Spinal cord (tissue), 10 donors: ENCODE measurements around the gene MRPS12. TPM values are rescaled to one million over a fixed set of nuclear protein-coding genes. Genes with fewer than 3 reads are reported as not detected.

Source experiments
- DNase-seq, 6 donors: peaks; one replicate each; pipeline versions ENCODE4 v3.0.0 to v3.0.0-alpha.2; 2013 to 2015; ENCODE audit warnings: low spot score in 6 of 6, low read depth in 4 of 6
- H3K27ac ChIP-seq: one replicate; pipeline ENCODE4 v1.5.1; 2013; ENCODE audit warnings: low read depth, low read length, control low read depth
- H3K27me3 ChIP-seq: one replicate; pipeline ENCODE4 v1.6.1; 2013; ENCODE audit warnings: low read length; ENCODE audit not compliant: control insufficient read depth, insufficient read depth
- H3K36me3 ChIP-seq: one replicate; pipeline ENCODE4 v1.6.1; 2013; ENCODE audit warnings: low read length; ENCODE audit not compliant: control insufficient read depth, insufficient read depth
- H3K4me1 ChIP-seq: one replicate; pipeline ENCODE4 v1.6.1; 2013; ENCODE audit warnings: low read length; ENCODE audit not compliant: control insufficient read depth, insufficient read depth
- H3K4me3 ChIP-seq: one replicate; pipeline ENCODE4 v1.5.1; 2013; ENCODE audit warnings: low read depth, low read length, control low read depth
- H3K9me3 ChIP-seq: one replicate; pipeline ENCODE4 v1.6.1; 2013; ENCODE audit warnings: low read length; ENCODE audit not compliant: control insufficient read depth, insufficient read depth
- WGBS: methylation state at CpG from one replicate; pipeline ENCODE4 v1.1.5; 2013; ENCODE audit warnings: missing lambda C conversion rate; ENCODE audit not compliant: insufficient coverage; 5-methylcytosine and 5-hydroxymethylcytosine counted together
- polyA plus RNA-seq, 2 donors: library from polyadenylated mRNA; unstranded; fragments of 120-200 nt; gene quantifications; one replicate each; pipeline ENCODE4 v1.2.1, GENCODE V29; 2013; ENCODE audit not compliant: insufficient read length in 2 of 2
- total RNA-seq, 2 donors: library from RNA; depleted of rRNA in 1 of 2; stranded (reverse); fragments of 120-200 nt in 1 of 2; fragments of >200 nt in 1 of 2; gene quantifications; one replicate each; pipeline versions ENCODE4 v1.2.3 to v1.2.4, GENCODE V29; 2013 to 2014
- donor health status: healthy.

MRPS12 gene
- total and polyA plus RNA-seq, 4 donors, result 18.7 to 26.9 (median 23.9) TPM

DNA sequence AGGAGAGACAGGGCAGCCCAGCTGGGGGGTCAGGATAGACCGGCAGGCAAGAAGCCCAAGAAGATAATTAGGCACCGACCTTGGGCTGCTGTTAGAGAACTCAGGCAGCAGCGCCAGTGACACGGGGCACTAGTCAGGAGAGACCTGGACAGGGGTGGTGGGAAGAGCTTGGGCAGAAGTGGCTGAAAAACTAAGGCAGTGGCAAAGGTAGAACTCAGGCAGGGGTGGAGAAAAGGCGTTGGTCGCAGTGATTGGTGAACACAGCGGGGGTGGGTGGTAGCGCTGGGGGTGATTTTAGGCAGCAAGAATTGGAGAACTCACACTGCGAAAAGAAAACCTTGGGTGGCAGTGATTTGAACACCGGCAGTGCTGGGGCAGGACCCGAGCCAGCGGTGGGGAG, 23.1 kb upstream of the MRPS12 start:
- Histone ChIP-seq H3K4me3 (no peak overlapping the region), H3K27me3 (peaks cover 2% of the 10 kb centered on the region), H3K4me1 (peaks cover 11% of the 10 kb centered on the region), H3K27ac (no peak overlapping the region), H3K9me3 (no peaks in the 10 kb centered on the region), H3K36me3 (peaks cover 44% of the 10 kb centered on the region)
- WGBS, result 94% methylated on average over 12 of the region's 12 CpGs
- no peak for DNase-seq

DNA sequence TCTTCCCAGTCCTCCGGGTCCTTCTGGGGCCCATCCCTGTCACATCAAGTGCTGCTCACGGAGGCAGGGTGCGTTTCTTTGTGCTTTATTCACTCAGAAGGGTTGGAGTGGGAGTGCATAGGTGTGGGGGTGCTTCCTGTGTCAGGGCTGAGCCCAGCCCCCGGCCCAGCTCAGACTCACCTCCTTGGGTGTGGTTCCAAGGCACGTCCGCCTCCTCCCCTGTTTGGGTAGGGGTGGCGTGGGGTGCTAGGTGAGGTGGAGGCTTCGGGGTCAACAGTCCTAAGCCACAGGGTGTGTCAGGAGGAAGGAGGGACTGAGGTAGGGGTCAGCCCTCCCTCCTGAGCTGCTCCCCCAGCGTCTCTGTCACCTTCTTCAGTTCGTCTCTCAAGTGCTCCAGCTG, 21.8 kb upstream of the MRPS12 start:
- Histone ChIP-seq H3K27me3 (peaks cover 2% of the 10 kb centered on the region), H3K4me1 (peaks cover 11% of the 10 kb centered on the region), H3K27ac (no peak overlapping the region), H3K36me3 (peaks cover 42% of the 10 kb centered on the region), H3K9me3 (no peaks in the 10 kb centered on the region), H3K4me3 (no peak overlapping the region)
- WGBS, result 84% methylated on average over 5 of the region's 10 CpGs
- DNase-seq, result no peak

- H3K36me3 ChIP-seq, result peaks cover 44% of the 10 kb centered on the region
- DNase-seq, result no peak
- no peaks in the 10 kb centered on the region for H3K9me3 ChIP-seq
- H3K27ac ChIP-seq, result no peak overlapping the region
- peaks cover 2% of the 10 kb centered on the region for H3K27me3 ChIP-seq
- no peak overlapping the region for H3K4me3 ChIP-seq
- peaks cover 11% of the 10 kb centered on the region for H3K4me1 ChIP-seq
- 94% methylated on average over 8 of the region's 12 CpGs for WGBS
Observed at GRCh38 chr19:38910488-38910887, 20.3 kb upstream of the MRPS12 start.

DNA sequence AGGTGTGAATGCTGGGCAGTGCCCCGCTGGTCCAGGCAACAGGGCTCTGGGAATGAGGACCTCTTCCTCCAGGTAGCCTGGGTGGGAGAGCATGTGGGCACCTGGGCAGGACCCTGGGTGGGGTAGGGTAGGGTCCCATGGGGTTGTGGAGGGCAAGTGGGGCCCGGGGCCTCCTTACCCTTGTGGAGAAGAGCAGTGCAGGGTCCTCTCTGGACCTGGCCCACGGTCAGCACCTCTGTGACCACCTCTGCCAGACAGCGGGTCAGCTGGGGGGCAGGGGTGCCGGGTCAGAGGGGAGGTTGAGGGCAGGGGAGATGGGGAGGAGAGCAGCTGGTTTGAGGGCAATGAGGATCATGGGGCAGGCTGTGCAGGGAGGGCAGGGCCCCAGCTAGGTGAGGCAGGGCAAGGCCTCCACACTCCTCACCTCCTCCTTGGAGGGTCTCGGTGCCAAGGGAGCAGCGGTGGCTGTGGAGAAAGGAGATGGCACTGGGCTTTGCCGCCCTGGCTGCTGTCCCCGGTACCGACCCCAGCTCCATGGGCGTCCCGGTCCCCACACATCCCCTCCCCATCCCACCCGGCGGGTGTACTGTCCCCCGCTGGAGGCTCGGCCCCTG, 19.2 kb upstream of the MRPS12 start:
- Histone ChIP-seq H3K27ac (no peak overlapping the region), H3K27me3 (peaks cover 2% of the 10 kb centered on the region), H3K9me3 (no peaks in the 10 kb centered on the region), H3K4me1 (peaks cover 11% of the 10 kb centered on the region), H3K4me3 (no peak overlapping the region), H3K36me3 (peaks cover 45% of the 10 kb centered on the region)
- no peak for DNase-seq
- WGBS, result 42% methylated on average over 13 of the region's 16 CpGs

DNA sequence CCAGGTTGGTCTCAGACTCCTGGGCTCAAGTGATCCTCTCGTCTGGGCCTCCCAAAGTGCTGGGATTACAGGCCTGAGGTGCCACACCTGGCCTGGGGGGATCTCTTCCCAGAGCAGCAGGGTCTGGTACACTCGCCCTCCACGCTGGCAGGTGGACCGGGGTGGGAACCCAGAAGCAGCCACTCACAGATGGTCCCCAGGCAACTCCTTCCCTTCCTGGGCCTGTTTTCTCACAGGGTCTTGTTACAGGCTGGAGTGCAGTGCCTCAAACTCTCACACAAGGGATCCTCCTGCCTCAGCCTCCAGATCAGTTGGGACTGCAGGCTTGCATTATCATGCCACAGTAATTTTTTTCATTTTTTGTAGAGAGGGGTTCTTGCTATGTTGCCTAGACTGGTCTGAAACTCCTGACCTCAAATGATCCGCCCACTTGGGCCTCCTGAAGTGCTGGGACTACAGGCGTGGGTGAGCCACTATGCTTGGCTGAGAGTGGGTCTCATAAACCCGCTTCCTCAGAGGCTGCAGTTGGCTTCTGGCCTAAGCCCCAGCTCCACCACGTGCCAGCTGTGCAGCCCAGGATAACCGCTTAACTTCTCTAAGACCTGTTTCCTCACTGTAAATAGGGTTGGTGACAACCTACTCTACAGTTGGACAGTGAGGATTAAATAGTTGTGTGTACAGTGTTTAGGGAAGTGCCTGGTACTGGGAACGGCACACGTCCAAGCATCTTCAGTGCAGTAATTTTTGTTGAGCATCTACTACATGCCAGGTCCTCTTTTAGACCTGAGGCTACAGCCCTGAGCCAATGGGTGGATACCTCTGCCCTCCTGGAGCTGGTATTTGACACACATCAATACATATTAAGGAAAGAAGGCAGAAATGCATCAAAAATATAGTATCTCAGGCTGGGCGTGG, 17.9 kb upstream of the MRPS12 start:
- H3K27ac ChIP-seq, result no peak overlapping the region
- peaks cover 11% of the 10 kb centered on the region for H3K4me1 ChIP-seq
- peaks cover 2% of the 10 kb centered on the region for H3K27me3 ChIP-seq
- no peak for DNase-seq
- H3K36me3 ChIP-seq, result peaks cover 32% of the 10 kb centered on the region
- no peak overlapping the region for H3K4me3 ChIP-seq
- 82% methylated on average over 9 of the region's 12 CpGs for WGBS
- no peaks in the 10 kb centered on the region for H3K9me3 ChIP-seq

- no peak overlapping the region for H3K4me3 ChIP-seq
- H3K36me3 ChIP-seq, result peaks cover 35% of the 10 kb centered on the region
- H3K9me3 ChIP-seq, result no peaks in the 10 kb centered on the region
- H3K4me1 ChIP-seq, result peaks cover 11% of the 10 kb centered on the region
- no peak for DNase-seq
- no peak overlapping the region for H3K27ac ChIP-seq
- peaks cover 2% of the 10 kb centered on the region for H3K27me3 ChIP-seq
- WGBS, result 93% methylated on average over 8 of the region's 8 CpGs
Observed at GRCh38 chr19:38913958-38914357, 16.8 kb upstream of the MRPS12 start.

DNA sequence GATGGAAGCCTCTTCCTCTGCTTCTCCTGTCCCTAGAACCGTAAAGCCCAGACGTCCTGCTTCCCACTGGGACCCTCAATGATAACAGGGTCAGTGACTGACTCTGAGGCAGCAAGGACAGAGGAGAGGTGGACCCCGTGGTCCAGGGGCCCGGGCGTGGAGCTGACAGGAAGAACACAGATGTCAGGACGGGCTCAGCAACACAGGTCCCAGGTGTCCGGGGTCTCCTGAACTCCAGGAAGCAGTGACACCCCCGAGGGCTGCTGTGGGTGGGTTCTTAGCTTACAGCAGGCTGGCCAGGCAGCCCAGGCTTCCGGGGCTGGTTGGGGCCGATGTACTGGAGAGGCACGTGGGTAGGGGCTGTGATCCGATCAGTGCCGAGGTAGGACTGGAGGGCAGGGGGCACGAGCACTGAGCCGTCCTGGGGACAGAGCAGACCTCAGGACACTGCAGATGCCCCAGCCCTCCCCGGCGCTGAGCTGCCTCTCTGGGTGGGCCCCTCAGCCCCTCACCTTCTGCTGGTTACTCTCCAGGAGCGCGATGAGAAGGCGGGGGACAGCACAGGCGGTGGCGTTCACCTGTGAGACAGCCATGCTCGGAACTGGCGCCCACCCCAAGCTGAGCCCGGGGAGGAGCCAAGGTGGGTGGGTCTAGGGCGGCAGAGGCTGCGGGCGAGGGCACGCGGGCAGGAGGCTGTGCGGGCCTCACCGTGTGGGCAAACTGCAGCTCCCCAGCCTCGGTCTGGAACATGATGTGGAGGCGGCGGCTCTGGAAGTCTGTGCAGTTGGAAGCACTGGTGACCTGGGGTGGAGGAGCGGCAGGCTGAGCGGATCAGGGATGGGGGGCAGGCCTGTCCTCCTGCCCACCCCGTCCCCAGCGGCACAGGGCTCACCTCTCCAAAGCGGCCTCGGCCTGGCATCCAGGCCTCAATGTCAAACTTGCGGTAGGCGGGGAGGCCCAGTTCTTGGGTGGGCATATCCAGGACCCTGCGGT, 15.1 kb upstream of the MRPS12 start:
- no peak for DNase-seq
- Histone ChIP-seq H3K9me3 (no peaks in the 10 kb centered on the region), H3K4me1 (peaks cover 16% of the 10 kb centered on the region), H3K27me3 (peaks cover 2% of the 10 kb centered on the region), H3K27ac (no peak overlapping the region), H3K4me3 (no peak overlapping the region), H3K36me3 (peaks cover 42% of the 10 kb centered on the region)
- WGBS, result 95% methylated on average over 43 of the region's 44 CpGs

GRCh38 chr19:38917516-38917915, 13.2 kb upstream of the MRPS12 start:
- Histone ChIP-seq H3K9me3 (no peaks in the 10 kb centered on the region), H3K4me1 (peaks cover 6% of the 10 kb centered on the region), H3K4me3 (no peak overlapping the region), H3K27me3 (no peaks in the 10 kb centered on the region), H3K27ac (no peak overlapping the region), H3K36me3 (peaks cover 59% of the 10 kb centered on the region)
- DNase-seq, result no peak
- 96% methylated on average over 6 of the region's 9 CpGs for WGBS

- Histone ChIP-seq H3K27ac (no peak overlapping the region), H3K27me3 (no peaks in the 10 kb centered on the region), H3K9me3 (no peaks in the 10 kb centered on the region), H3K36me3 (peaks cover 59% of the 10 kb centered on the region), H3K4me3 (no peak overlapping the region), H3K4me1 (peaks cover 5% of the 10 kb centered on the region)
- 90% methylated on average over 8 of the region's 13 CpGs for WGBS
- DNase-seq, result no peak
Observed at GRCh38 chr19:38917921-38918491, 12.7 kb upstream of the MRPS12 start.
